CD4-positive, alpha-beta T cell treated with Interleukin-6 at 100 ng/mL for 8 hours (primary cell): Measurements from ENCODE around the gene SEMA5A.

Experiments used
- DNase-seq: peaks from one replicate; pipeline ENCODE4 v3.0.0-alpha.2; 2020; ENCODE audit warnings: mixed read lengths, low spot score

Gene SEMA5A

GRCh38 chr5:9058666-9059065, 487.2 kb downstream of the SEMA5A start:
- DNase-seq = no peak

- DNase-seq = no peak
Measured at GRCh38 chr5:9058161-9058560, 487.7 kb downstream of the SEMA5A start.

- DNase-seq = no peak
Measured at GRCh38 chr5:9057406-9058000, 488.4 kb downstream of the SEMA5A start.

GRCh38 chr5:9056046-9056445, 489.8 kb downstream of the SEMA5A start:
- DNase-seq = no peak

- DNase-seq = no peak
Measured at GRCh38 chr5:9054821-9055589, 490.9 kb downstream of the SEMA5A start.

- no peak for DNase-seq
Measured at GRCh38 chr5:9054322-9054721, 491.6 kb downstream of the SEMA5A start.

- DNase-seq = no peak
Measured at GRCh38 chr5:9052421-9052820, 493.5 kb downstream of the SEMA5A start.

- no peak for DNase-seq
Measured at GRCh38 chr5:9051779-9052178, 494.1 kb downstream of the SEMA5A start.

GRCh38 chr5:9047932-9048331, 497.9 kb downstream of the SEMA5A start:
- no peak for DNase-seq

GRCh38 chr5:9046756-9047481, 499.0 kb downstream of the SEMA5A start:
- no peak for DNase-seq

GRCh38 chr5:9045946-9046345, 499.9 kb downstream of the SEMA5A start:
- DNase-seq = no peak

- DNase-seq = no peak
Measured at GRCh38 chr5:9042241-9042640, 503.6 kb downstream of the SEMA5A start.

- DNase-seq = no peak
Measured at GRCh38 chr5:9040475-9040874, 505.4 kb downstream of the SEMA5A start.

- no peak for DNase-seq
Measured at GRCh38 chr5:9037048-9037447, 508.8 kb downstream of the SEMA5A start.

GRCh38 chr5:9035346-9035745, 510.5 kb downstream of the SEMA5A start:
- no peak for DNase-seq

- DNase-seq = no peak
Measured at GRCh38 chr5:9034649-9035048, 511.2 kb downstream of the SEMA5A start.

- DNase-seq = no peak
Measured at GRCh38 chr5:9033524-9033923, 512.4 kb downstream of the SEMA5A start.

GRCh38 chr5:9025942-9026341, 519.9 kb downstream of the SEMA5A start:
- no peak for DNase-seq

- DNase-seq = no peak
Measured at GRCh38 chr5:9020996-9021395, 524.9 kb downstream of the SEMA5A start.

- DNase-seq = no peak
Measured at GRCh38 chr5:9015937-9016270, 530.0 kb downstream of the SEMA5A start.

- DNase-seq = no peak
Measured at GRCh38 chr5:9015260-9015936, 530.5 kb downstream of the SEMA5A start.

GRCh38 chr5:9013147-9013546, 532.7 kb downstream of the SEMA5A start:
- no peak for DNase-seq
